Colon (tissue), 2 donors: ENCODE measurements around the gene MYCBP.

Experiments used
- FAIRE-seq: peaks from 2 replicates; lab custom pipeline; 2012; peaks lifted over from hg19 to GRCh38; lab: Jason Lieb, UNC
- donor health status: control.
- donor health status: control.

Gene MYCBP

DNA sequence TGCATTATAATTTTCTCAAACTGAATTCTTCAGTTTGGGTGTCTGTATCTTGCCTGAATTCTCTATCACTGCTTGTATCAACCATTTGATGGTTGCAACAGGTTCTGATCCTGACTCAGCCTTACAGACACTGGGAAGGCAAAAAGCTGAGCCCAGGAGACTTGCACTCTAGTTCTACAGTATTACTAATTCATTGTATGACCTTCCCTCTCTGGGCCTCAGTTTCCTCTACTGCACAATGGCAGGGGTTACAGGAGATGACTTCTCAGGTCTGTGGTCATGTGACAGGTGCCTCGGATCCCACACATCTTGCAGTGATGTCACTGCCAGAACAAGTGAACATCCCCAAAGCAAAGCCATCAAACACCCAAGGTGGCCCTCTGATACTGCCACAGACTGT, 52.3 kb downstream of the MYCBP start:
- no peak for FAIRE-seq

DNA sequence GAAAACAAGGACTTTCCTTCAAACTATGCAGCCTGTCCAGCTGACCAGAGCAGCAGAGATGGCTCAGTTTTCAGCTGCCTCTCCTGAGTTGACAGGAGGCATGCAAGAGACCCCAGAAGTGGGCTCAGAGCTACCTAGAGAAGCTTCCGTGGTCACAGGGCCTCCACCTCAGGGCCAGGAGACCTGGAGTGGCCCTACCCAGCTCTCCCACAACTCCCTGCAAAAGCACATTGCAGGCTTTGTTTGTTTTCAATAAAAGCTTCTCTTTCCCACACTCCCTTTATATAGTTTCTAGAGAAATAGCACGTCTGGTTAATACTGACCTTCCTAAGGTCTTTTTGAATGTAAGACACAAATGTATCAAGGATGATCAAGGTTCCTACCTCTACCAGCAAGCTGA, 53.6 kb downstream of the MYCBP start:
- no peak for FAIRE-seq

DNA sequence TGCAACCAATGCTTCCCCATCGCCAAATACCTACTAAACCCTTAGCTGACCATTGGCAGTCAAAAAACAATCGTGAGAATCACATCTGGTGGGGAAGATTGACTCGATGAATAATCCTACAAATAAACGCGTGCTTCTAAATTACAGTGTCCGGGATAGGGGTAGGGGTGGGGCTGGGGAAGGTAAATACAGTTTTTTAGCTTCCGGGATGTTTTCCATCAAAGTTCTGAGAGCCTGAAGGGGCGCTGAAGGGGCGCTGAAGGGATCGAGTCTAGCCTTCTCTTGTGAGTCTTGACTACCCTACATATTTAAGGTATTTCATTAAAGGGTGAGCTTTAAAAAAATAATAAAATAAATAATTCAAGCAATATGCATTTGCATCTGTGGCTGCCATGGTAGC, 54.1 kb downstream of the MYCBP start:
- no peak for FAIRE-seq

DNA sequence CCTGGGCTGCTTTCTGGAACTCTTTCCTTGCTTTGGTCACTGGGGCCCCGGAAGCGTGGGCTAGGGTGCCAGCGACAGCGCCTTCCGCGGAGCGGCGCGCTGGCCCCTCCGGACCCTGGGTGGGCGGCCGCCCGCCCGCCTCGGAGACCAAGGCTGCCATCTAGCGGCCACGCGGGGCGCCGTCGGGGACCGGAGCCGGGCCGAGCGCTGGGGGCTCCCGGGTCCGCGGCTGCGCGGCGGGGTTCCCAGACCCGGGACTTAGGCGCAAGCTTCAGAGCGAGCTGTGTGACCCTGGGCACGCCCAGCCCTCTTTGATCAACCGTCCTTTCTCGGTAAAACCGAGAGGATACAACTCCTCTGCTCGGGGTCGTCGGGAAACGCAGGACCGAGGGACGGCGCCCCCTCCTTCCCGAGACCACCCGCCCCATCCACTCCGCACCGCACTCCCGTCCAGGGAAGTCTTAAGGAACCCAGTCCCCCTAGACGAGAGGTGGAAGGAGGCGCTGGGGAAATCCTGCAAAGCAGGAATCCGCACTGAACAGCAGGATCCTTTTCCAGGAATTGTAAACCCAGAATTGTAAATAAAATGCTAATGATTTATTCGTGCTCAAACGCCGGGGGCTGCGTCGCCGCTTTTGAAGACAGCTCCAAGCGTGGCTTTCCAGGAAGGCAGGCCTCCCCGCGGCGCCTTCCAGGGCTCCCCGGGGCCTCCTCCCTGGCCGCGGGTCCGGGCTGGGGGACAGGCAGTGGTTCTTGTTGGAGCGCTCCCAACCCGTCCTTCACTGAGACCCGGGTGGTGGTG, 54.8 kb downstream of the MYCBP start:
- FAIRE-seq: no peak

DNA sequence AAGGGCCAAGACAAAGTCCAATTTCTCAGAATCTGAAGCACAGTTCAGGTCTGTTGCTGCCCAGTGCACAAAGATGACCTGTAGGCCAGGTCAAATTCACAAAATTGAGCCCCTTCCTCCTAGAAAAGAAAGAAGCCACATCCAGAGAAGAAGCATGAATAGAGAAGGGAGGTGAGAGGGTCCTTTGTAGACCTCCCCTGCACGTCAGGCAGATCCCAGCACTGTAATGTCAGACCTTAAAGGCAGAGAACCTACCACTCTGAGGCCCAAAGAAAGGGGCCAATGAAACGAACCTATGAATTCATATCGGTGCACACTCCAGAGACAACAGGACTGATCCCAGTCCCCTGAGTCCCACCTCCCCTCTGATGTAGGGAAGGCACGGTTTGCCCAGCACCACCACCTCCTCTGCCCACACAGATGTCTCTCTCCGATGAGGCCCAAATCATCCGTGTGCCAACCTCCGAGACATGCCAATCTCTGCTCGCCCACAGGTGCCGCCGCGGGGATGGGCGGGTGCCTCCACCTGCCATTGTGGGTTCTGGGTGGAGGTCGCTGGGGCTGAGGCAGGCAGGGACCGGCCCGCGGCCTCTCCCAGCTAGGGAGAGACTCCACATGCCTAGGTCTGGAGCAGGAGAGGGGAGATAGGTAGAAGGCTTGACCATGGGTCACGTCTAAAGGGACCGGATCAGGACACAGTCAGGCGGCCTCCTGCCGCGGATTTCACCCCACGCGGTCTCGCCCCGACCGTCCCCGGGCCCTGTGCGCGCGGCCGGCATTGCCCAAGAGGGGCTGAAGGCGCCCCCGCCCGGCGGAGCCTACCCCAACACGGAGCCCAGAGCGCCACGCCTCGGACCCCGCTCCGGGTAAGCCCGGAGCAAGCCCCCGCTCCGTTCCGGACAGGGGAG, 55.6 kb downstream of the MYCBP start:
- FAIRE-seq: no peak

DNA sequence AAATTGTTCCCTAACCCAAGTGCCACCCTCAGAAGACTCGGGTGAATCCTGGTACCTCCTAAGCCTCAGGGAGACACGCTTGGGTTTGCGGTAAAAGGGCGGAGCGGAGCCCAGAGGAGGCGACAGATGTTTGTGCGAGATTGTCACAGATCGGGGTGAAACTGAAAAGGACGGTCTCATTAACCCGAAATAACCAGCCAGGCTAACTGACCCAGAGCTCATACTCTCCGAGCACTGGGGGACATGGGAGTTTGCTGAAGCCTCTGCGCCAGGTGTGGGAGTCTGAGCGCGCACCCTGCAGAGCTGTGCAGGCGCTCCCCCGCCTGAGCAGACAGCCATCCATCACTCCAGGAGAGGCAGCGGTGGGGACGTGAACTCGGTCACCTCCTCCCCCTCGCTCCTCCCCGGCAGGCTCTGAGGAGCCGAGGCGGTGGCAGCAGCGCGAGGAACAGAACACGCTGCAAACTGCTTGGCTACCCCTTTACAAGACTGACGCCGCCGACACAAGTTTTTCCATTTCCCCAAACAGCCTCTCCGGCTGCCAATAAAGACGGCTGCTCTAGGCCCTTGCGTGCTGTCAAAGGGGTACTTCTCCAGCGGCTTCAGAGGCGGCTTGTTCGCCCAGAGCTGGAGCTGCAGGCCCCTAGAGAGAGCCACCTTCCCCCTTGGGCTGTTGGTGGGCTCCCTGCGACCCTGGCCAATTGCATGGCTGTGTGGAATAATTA, 57.1 kb downstream of the MYCBP start:
- no peak for FAIRE-seq

DNA sequence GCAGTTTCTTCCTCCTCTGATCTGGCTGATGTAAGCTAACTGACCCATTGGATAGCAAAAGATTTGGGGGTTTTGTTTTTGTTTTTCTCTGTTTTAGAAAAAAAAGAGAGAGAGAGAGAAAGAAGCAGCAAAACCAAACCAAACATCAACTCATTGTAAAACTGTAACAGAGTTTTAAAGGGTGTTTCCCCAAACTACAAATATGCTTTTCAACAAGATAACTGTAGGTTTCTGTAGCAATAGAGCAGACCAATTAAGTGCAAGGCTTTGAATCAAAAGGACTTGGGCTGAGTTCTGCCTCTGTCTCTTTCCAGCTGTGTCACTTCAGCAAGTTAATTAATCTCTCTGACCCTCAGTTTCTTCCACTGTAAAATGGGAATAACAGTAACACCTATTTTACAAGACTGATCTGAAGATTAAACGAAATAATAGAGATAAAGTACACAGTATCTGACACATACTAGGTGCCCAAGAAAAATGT, 58.1 kb downstream of the MYCBP start:
- FAIRE-seq: no peak

DNA sequence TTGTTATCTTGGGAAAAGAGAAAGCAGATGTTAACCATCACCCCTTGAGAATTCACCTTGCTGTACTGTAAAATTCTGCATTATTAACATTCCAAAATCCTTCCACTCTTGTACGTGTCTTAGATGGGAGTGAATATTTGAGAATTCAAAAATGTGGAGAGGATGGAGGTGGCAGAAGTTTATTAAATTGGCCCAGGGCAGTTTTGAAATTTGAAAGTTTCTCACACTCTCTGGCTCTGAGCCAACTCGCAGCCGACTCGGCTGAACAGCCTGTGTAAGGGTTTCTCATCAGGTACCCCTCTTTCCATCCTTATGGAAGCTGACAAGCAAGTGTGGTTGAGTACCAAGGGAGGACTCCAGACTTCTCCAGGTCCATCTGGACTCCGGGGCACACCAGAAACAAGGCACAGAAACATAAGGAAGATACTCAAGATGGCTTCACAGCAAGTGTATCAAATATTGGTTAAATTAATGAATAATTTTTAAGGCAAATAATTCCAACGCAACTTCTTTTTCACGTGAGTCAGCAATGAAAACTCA, 58.6 kb downstream of the MYCBP start:
- FAIRE-seq: no peak

DNA sequence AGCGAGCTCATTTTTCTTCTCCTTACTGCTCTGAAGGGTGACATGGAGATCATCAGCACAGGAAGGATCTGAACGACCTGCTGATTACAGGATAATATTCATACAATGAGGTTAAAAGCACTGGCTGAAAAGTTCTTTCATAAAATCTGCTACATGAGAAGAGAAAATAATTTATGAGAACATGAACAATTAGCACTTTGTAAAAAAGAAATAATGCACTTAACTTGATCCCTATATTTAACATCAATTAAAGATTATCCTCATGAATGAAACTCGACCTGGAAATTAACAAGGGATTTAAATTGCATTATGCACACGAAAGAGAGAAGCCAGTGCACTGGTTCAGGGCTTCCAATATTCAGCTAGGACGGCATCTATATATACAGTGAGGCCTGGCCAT, 60.2 kb downstream of the MYCBP start:
- FAIRE-seq: no peak
